ENCODE data around the gene TMEM86A.

The TMEM86A gene

GRCh38 chr11:18727479-18728236 lies 29.1 kb downstream of the TMEM86A start:
- DNase-seq: peak; percentile 38

GRCh38 chr11:18728658-18729057 lies 30.1 kb downstream of the TMEM86A start:
- no peak for DNase-seq

GRCh38 chr11:18729426-18729825 lies 30.8 kb downstream of the TMEM86A start:
- DNase-seq: no peak

- no peak for DNase-seq
These were observed 31.4 kb downstream of the TMEM86A start for GRCh38 chr11:18730020-18730419.

- DNase-seq: no peak
These were observed 32.9 kb downstream of the TMEM86A start for GRCh38 chr11:18731441-18731840.

- peak; percentile 63 for DNase-seq
These were observed 33.6 kb downstream of the TMEM86A start for GRCh38 chr11:18731949-18732821.

GRCh38 chr11:18733202-18733601 lies 34.6 kb downstream of the TMEM86A start:
- DNase-seq: no peak

- no peak for DNase-seq
These were observed 38.1 kb downstream of the TMEM86A start for GRCh38 chr11:18736590-18737148.

GRCh38 chr11:18737642-18738041 lies 39.1 kb downstream of the TMEM86A start:
- no peak for DNase-seq

- no peak for DNase-seq
These were observed 41.1 kb downstream of the TMEM86A start for GRCh38 chr11:18739685-18740084.

GRCh38 chr11:18741783-18742182 lies 43.2 kb downstream of the TMEM86A start:
- DNase-seq: no peak

GRCh38 chr11:18743365-18743764 lies 44.8 kb downstream of the TMEM86A start:
- no peak for DNase-seq

- no peak for DNase-seq
These were observed 45.4 kb downstream of the TMEM86A start for GRCh38 chr11:18743900-18744514.

- DNase-seq: no peak
These were observed 46.7 kb downstream of the TMEM86A start for GRCh38 chr11:18745251-18745650.

- DNase-seq: no peak
These were observed 50.3 kb downstream of the TMEM86A start for GRCh38 chr11:18748766-18749365.

GRCh38 chr11:18749681-18750319 lies 51.2 kb downstream of the TMEM86A start:
- DNase-seq: no peak

- DNase-seq: no peak
These were observed 52.4 kb downstream of the TMEM86A start for GRCh38 chr11:18750944-18751343.

- DNase-seq: no peak
These were observed 53.9 kb downstream of the TMEM86A start for GRCh38 chr11:18752502-18752901.

- no peak for DNase-seq
These were observed 55.7 kb downstream of the TMEM86A start for GRCh38 chr11:18754308-18754707.
